Liver (tissue), 3 donors: Measurements from ENCODE around the gene RELN.

Source experiments
- ATF3 ChIP-seq: IDR thresholded peaks from 2 replicates; pipeline ENCODE4 v1.6.1; 2016; ENCODE audit warnings: antibody characterized with exemption
- EGR1 ChIP-seq, 2 donors: IDR thresholded peaks; 2 replicates each; pipeline ENCODE4 v1.6.1; 2016 to 2018; ENCODE audit warnings: antibody characterized with exemption in 2 of 2, low read depth in 2 of 2
- FOXA1 ChIP-seq: IDR thresholded peaks from 2 replicates; pipeline ENCODE4 v1.6.1; 2016; ENCODE audit warnings: antibody characterized with exemption
- FOXA2 ChIP-seq: IDR thresholded peaks from 2 replicates; pipeline ENCODE4 v1.6.1; 2016; ENCODE audit warnings: antibody characterized with exemption
- GABPA ChIP-seq, 2 donors: IDR thresholded peaks in 1 of 2; conservative IDR thresholded peaks in 1 of 2; 2 replicates each; pipeline ENCODE4 v1.6.1; 2016; ENCODE audit warnings: antibody characterized with exemption in 2 of 2, mild to moderate bottlenecking in 1 of 2, moderate library complexity in 1 of 2
- HNF4A ChIP-seq, 2 donors: conservative IDR thresholded peaks; 2 replicates each; pipeline ENCODE4 v1.6.1; 2016; ENCODE audit warnings: antibody characterized with exemption in 2 of 2, mild to moderate bottlenecking in 2 of 2
- MAX ChIP-seq: IDR thresholded peaks from 2 replicates; pipeline ENCODE4 v1.6.1; 2016; ENCODE audit warnings: antibody characterized with exemption
- RAD21 ChIP-seq, 2 donors: IDR thresholded peaks; 2 replicates each; pipeline ENCODE4 v1.6.1; 2016; ENCODE audit warnings: antibody characterized with exemption in 2 of 2, mild to moderate bottlenecking in 2 of 2
- SP1 ChIP-seq: IDR thresholded peaks from 2 replicates; pipeline ENCODE4 v1.6.1; 2018; ENCODE audit warnings: antibody characterized with exemption, mild to moderate bottlenecking
- TAF1 ChIP-seq: conservative IDR thresholded peaks from 2 replicates; pipeline ENCODE4 v1.6.1; 2016; ENCODE audit warnings: antibody characterized with exemption, mild to moderate bottlenecking
- YY1 ChIP-seq: IDR thresholded peaks from 2 replicates; pipeline ENCODE4 v1.6.1; 2016; ENCODE audit warnings: antibody characterized with exemption, mild to moderate bottlenecking
- ZBTB33 ChIP-seq: IDR thresholded peaks from 2 replicates; pipeline ENCODE4 v1.6.1; 2016; ENCODE audit warnings: antibody characterized with exemption
- TF ChIP-seq, protein P1 (sequence below): fragments of 150-350 bp; IDR thresholded peaks from 2 replicates; pipeline ENCODE4 v1.5.1; 2017; ENCODE audit warnings: improper control_type of control experiment, low read depth, low read length; ENCODE audit not compliant: missing input control
- TF ChIP-seq, protein P2 (sequence below): IDR thresholded peaks from 2 replicates; pipeline ENCODE4 v1.6.1; 2016; ENCODE audit warnings: antibody characterized with exemption, mild to moderate bottlenecking
- donor health status: healthy.
- donor health status: healthy.

DNA sequence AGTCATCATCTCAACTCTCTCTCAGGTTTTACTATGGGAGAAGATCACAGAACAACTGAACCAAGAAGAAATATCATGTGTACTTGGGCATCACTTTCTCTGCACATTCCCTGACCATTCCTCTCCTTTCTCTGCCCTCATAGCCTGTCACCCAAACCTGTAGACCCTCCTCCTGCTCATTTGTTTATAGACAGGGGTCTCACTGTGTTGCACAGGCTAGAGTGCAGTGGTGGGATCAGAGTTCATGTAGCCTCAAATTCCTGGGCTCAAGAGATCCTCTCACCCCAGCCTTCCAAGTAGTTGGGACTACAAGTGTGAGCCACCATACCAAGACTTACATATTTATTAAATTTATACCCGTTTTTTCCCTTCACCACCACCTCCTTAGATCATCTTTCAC is 282.7 kb downstream of the RELN start:
- TF ChIP-seq, protein P1, sequence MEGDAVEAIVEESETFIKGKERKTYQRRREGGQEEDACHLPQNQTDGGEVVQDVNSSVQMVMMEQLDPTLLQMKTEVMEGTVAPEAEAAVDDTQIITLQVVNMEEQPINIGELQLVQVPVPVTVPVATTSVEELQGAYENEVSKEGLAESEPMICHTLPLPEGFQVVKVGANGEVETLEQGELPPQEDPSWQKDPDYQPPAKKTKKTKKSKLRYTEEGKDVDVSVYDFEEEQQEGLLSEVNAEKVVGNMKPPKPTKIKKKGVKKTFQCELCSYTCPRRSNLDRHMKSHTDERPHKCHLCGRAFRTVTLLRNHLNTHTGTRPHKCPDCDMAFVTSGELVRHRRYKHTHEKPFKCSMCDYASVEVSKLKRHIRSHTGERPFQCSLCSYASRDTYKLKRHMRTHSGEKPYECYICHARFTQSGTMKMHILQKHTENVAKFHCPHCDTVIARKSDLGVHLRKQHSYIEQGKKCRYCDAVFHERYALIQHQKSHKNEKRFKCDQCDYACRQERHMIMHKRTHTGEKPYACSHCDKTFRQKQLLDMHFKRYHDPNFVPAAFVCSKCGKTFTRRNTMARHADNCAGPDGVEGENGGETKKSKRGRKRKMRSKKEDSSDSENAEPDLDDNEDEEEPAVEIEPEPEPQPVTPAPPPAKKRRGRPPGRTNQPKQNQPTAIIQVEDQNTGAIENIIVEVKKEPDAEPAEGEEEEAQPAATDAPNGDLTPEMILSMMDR: no peak
- TF ChIP-seq YY1 (no peak), RAD21 (IDR thresholded peaks at IDR 0.05) (no peak), TAF1 (no peak), FOXA2 (no peak), GABPA (IDR thresholded peaks at IDR 0.05 in 1 of 2, conservative IDR thresholded peaks at IDR 0.05 in 1 of 2) (no peak), HNF4A (conservative IDR thresholded peaks at IDR 0.05) (no peak), ZBTB33 (no peak), FOXA1 (no peak), MAX (no peak), EGR1 (IDR thresholded peaks at IDR 0.05; ENCODE audit: low read depth in 2 of 2) (no peak), SP1 (no peak), ATF3 (no peak)
- TF ChIP-seq, protein P2, sequence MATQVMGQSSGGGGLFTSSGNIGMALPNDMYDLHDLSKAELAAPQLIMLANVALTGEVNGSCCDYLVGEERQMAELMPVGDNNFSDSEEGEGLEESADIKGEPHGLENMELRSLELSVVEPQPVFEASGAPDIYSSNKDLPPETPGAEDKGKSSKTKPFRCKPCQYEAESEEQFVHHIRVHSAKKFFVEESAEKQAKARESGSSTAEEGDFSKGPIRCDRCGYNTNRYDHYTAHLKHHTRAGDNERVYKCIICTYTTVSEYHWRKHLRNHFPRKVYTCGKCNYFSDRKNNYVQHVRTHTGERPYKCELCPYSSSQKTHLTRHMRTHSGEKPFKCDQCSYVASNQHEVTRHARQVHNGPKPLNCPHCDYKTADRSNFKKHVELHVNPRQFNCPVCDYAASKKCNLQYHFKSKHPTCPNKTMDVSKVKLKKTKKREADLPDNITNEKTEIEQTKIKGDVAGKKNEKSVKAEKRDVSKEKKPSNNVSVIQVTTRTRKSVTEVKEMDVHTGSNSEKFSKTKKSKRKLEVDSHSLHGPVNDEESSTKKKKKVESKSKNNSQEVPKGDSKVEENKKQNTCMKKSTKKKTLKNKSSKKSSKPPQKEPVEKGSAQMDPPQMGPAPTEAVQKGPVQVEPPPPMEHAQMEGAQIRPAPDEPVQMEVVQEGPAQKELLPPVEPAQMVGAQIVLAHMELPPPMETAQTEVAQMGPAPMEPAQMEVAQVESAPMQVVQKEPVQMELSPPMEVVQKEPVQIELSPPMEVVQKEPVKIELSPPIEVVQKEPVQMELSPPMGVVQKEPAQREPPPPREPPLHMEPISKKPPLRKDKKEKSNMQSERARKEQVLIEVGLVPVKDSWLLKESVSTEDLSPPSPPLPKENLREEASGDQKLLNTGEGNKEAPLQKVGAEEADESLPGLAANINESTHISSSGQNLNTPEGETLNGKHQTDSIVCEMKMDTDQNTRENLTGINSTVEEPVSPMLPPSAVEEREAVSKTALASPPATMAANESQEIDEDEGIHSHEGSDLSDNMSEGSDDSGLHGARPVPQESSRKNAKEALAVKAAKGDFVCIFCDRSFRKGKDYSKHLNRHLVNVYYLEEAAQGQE: no peak
